COLO668 (cell line): ENCODE results near the gene P2RX2.
"Not testable (repeated sequence)": the region's sequence is repeated elsewhere in the genome, so short reads cannot be mapped to it uniquely, and the experiment has no call there.

Experiments
- DNase-seq: peaks from one replicate; lab custom pipeline; 2025; ENCODE audit not compliant: unreplicated experiment; lab: John Stamatoyannopoulos, UW

The P2RX2 gene

GRCh38 chr12:132583411-132583710, 35.2 kb upstream of the P2RX2 start:
- no peak for DNase-seq

GRCh38 chr12:132583736-132584135, 34.8 kb upstream of the P2RX2 start:
- no peak for DNase-seq

GRCh38 chr12:132584429-132584828, 34.1 kb upstream of the P2RX2 start:
- DNase-seq, result no peak

GRCh38 chr12:132585177-132585576, 33.4 kb upstream of the P2RX2 start:
- no peak for DNase-seq

GRCh38 chr12:132586929-132587328, 31.6 kb upstream of the P2RX2 start:
- no peak for DNase-seq

GRCh38 chr12:132587781-132588180, 30.8 kb upstream of the P2RX2 start:
- no peak for DNase-seq

GRCh38 chr12:132588319-132588718, 30.3 kb upstream of the P2RX2 start:
- no peak for DNase-seq

- DNase-seq, result no peak
Observed at GRCh38 chr12:132588821-132589669, 29.5 kb upstream of the P2RX2 start.

- DNase-seq, result no peak
Observed at GRCh38 chr12:132591107-132591935, 27.3 kb upstream of the P2RX2 start.

GRCh38 chr12:132592282-132592970, 26.1 kb upstream of the P2RX2 start:
- DNase-seq, result no peak

- DNase-seq, result no peak
Observed at GRCh38 chr12:132593071-132593470, 25.5 kb upstream of the P2RX2 start.

- peak; percentile 55 for DNase-seq
Observed at GRCh38 chr12:132593521-132593920, 25.1 kb upstream of the P2RX2 start.

- peak; percentile 93 for DNase-seq
Observed at GRCh38 chr12:132593938-132594358, 24.6 kb upstream of the P2RX2 start.

GRCh38 chr12:132595183-132595582, 23.4 kb upstream of the P2RX2 start:
- no peak for DNase-seq

GRCh38 chr12:132596016-132596415, 22.6 kb upstream of the P2RX2 start:
- no peak for DNase-seq

GRCh38 chr12:132597333-132598316, 21.0 kb upstream of the P2RX2 start:
- DNase-seq, result no peak

- not testable (repeated sequence) for DNase-seq
Observed at GRCh38 chr12:132599502-132599901, 19.1 kb upstream of the P2RX2 start.

- peak; percentile 66 for DNase-seq
Observed at GRCh38 chr12:132600048-132601032, 18.2 kb upstream of the P2RX2 start.

GRCh38 chr12:132601171-132601883, 17.2 kb upstream of the P2RX2 start:
- DNase-seq, result no peak
